A549 (cell line): Measurements from ENCODE around the gene UBN2.

Experiments used
- CTCF ChIP-seq: fragments of >200 bp; sonication (Bioruptor Twin); formaldehyde crosslinking; IDR thresholded peaks from 3 replicates; pipeline ENCODE4 v1.5.1; 2016
- POLR2A ChIP-seq: IDR thresholded peaks from 2 replicates; pipeline ENCODE4 v1.6.1; 2012; ENCODE audit warnings: mild to moderate bottlenecking, low read length
- RCOR1 ChIP-seq: fragments of 150-350 bp; IDR thresholded peaks from 2 replicates; pipeline ENCODE4 v1.6.1; 2014; ENCODE audit warnings: antibody characterized with exemption, low read length, low read depth
- USF2 ChIP-seq: fragments of 450-650 bp; IDR thresholded peaks from 2 replicates; pipeline ENCODE4 v1.6.1; 2014; ENCODE audit warnings: antibody characterized with exemption

- TF ChIP-seq USF2 (no peak), CTCF (no peak), RCOR1 (no peak), POLR2A (no peak)
Measured at GRCh38 chr7:139192014-139192706, 38.9 kb upstream of the UBN2 start.
